ENCODE measurements around the gene BEX1.
A peak's percentile ranks its signal among the peaks of the same experiment; 100 is the strongest.
"Not testable (repeated sequence)": the region's sequence is repeated elsewhere in the genome, so short reads cannot be mapped to it uniquely, and the experiment has no call there.

The BEX1 gene

GRCh38 chrX:103063918-103064434 lies at the start of gene BEX1:
TSS of gene BEX1 (minus strand) at chrX:103064171. CDS start at chrX:103063274, 897 bp downstream.
- no peak for DNase-seq
- no peak for TF ChIP-seq CTCF (IDR thresholded peaks at IDR 0.05)
- Histone ChIP-seq H3K4me1 (peaks cover 0 to 6% (median 0%) of the 10 kb centered on the region in 4 donors), H3K4me3 (peak within 1 kb of the TSS; percentile 16 to 38), H3K27me3 (no peaks in the 10 kb centered on the region), H3K36me3 (no peaks in the 10 kb centered on the region), H3K27ac (no peak within 1 kb of the TSS), H3K9me3 (no peaks in the 10 kb centered on the region)
- intact Hi-C loops (cut with DNase I; ENCODE audit: low total_unique reads), result no loop called here

DNA sequence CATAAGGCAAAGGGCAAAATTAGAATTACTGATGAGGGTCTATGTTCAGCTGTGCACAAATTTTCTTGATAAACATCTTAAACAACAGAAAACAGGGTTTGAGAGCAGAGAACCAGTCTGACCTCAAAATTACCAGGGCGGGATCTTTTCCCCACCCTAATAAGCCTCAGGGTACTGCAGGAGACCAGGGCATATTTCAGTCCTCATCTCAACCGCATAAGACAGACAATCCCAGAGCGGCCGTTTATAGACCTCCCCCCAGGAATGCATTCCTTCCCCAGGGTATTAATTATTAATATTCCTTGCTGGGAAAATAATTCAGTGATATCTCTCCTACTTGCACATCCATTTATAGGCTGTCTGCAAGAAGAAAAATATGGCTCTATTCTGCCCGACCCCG lies 45.5 kb upstream of the BEX1 start:
- H3K4me1 ChIP-seq; H3K4me3 ChIP-seq; H3K36me3 ChIP-seq; intact Hi-C loops (cut with DNase I; ENCODE audit: low total_unique reads); DNase-seq; H3K27me3 ChIP-seq; H3K27ac ChIP-seq: not testable (repeated sequence)
- peaks cover 0 to 12% (median 11%) of the 10 kb centered on the region in 3 donors for H3K9me3 ChIP-seq

DNA sequence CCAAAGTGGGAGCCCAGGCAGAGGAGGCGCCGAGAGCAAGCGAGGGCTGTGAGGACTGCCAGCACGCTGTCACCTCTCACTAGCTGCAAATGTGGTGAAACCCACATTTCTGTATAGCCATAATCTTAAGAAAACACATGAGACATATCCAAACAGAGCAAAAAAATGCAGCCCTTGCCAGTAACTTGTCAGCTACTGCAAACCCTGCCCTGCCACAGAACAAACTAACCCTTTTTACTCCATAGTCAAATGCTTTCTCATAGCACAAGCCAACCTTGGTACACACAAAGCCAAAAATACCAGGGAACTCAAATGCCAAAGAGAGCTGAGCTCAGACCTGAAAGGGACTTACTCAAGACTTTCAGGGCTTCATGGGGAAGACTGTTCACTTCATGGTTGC lies 43.9 kb upstream of the BEX1 start:
- Histone ChIP-seq H3K4me1 (no peaks in the 10 kb centered on the region), H3K27ac (no peak overlapping the region), H3K27me3 (no peaks in the 10 kb centered on the region), H3K36me3 (no peaks in the 10 kb centered on the region), H3K4me3 (no peak overlapping the region), H3K9me3 (peaks cover 0 to 12% (median 11%) of the 10 kb centered on the region in 3 donors)
- intact Hi-C loops (cut with DNase I; ENCODE audit: low total_unique reads), result no loop called here
- no peak for TF ChIP-seq CTCF (IDR thresholded peaks at IDR 0.05)
- DNase-seq, result no peak

GRCh38 chrX:103107227-103107737 lies 43.3 kb upstream of the BEX1 start:
- intact Hi-C loops (cut with DNase I; ENCODE audit: low total_unique reads); DNase-seq; H3K4me3 ChIP-seq; H3K27me3 ChIP-seq; H3K4me1 ChIP-seq; H3K27ac ChIP-seq; H3K36me3 ChIP-seq: not testable (repeated sequence)
- peaks cover 0 to 12% (median 11%) of the 10 kb centered on the region in 3 donors for H3K9me3 ChIP-seq

DNA sequence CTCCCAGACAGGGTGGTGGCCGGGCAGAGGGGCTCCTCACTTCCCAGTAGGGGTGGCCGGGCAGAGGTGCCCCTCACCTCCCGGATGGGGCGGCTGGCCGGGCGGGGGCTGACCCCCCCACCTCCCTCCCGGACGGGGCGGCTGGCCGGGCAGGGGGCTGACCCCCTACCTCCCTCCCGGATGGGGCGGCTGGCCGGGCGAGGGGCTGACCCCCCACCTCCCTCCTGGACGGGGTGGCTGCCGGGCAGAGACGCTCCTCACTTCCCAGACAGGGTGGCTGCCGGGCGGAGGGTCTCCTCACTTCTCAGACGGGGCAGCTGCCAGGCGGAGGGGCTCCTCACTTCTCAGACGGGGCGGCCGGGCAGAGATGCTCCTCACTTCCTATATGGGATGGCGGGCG lies 40.4 kb upstream of the BEX1 start:
- H3K27me3 ChIP-seq; H3K4me1 ChIP-seq; H3K9me3 ChIP-seq; H3K27ac ChIP-seq; H3K36me3 ChIP-seq; DNase-seq; intact Hi-C loops (cut with DNase I; ENCODE audit: low total_unique reads); H3K4me3 ChIP-seq: not testable (repeated sequence)

- H3K27ac ChIP-seq; intact Hi-C loops (cut with DNase I; ENCODE audit: low total_unique reads); DNase-seq; H3K36me3 ChIP-seq; H3K4me1 ChIP-seq; H3K27me3 ChIP-seq; H3K9me3 ChIP-seq; H3K4me3 ChIP-seq: not testable (repeated sequence)
Measured at GRCh38 chrX:103103866-103104265, 39.9 kb upstream of the BEX1 start.

DNA sequence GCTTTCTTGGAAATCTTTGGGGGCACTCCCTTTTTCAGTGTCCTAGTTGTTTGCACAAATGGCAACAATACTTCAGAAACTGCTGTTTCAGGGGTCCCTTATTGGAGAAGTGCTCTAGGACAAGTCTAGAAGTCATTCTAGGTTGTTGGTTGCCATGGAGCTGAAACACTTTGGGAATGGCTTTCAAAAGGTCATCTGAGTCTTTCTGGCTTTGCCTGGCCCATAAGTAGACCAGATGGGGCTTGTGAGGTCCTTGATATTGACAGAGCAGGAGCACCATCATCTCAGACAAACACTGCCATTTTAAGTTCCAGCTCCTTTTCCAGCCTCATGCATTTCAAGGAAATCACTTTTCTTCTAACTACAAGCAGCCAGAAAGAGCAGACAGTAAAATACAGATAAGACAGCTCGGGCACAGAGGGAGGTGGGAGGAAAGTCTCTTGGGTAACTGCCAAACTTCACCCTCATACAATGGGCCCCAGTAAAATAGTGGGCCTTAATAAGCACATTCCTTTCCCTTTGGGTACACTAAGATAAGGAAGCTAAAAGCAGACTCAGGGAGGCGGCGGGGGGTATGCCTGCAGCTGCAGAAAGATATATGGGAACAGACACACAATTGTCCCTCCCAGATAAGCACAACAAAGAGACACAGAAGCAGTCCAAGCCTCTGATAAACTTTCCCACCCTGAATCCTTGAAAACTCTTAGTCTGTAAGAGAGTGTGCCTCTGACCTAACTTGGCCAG lies 37.5 kb upstream of the BEX1 start:
- Histone ChIP-seq H3K27ac (no peak overlapping the region), H3K9me3 (no peaks in the 10 kb centered on the region), H3K27me3 (no peaks in the 10 kb centered on the region), H3K4me3 (no peak overlapping the region), H3K4me1 (no peaks in the 10 kb centered on the region), H3K36me3 (no peaks in the 10 kb centered on the region)
- no peak for TF ChIP-seq CTCF (IDR thresholded peaks at IDR 0.05)
- DNase-seq, result no peak
- intact Hi-C loops (cut with DNase I; ENCODE audit: low total_unique reads), result no loop called here

All from tibial artery (tissue), 4 donors.